ENCODE measurements around the gene HCAR3.

HCAR3 gene

GRCh38 chr12:122669397-122670070 lies 47.1 kb downstream of the HCAR3 start:
- no peak for DNase-seq (ENCODE audit: low read depth, low spot score)

GRCh38 chr12:122668268-122668667 lies 48.3 kb downstream of the HCAR3 start:
- no peak for DNase-seq (ENCODE audit: low read depth, low spot score)

GRCh38 chr12:122665759-122666158 lies 50.9 kb downstream of the HCAR3 start:
- no peak for DNase-seq (ENCODE audit: low read depth, low spot score)

- DNase-seq (ENCODE audit: low read depth, low spot score) = no peak
These were observed 51.3 kb downstream of the HCAR3 start for GRCh38 chr12:122665349-122665748.
